ENCODE measurements around the gene DLG2.
"Not testable (repeated sequence)": the region's sequence is repeated elsewhere in the genome, so short reads cannot be mapped to it uniquely, and the experiment has no call there.

Gene DLG2

DNA sequence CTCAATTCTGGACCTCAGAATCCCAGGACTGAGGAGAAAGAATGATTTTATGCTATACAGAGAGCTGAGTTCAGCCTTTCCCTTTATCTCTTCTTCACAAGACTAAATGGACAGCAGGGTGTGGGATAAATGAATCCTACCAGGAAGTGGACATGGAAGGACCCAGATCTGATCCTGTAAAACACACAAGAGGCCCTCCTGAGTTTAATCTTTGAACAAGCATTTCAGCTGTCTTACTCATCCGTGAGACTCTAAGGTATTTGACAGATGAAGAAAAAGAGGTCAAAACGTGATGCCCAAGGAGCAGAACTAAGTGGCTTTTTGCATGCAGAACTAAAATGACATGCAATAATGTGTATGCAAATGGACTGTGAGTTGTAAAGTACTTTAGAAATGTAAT, 511.3 kb downstream of the DLG2 start:
- Histone ChIP-seq H3K4me3 (ENCODE audit: insufficient read depth, low read depth, low read length) (no peak overlapping the region), H3K9me3 (ENCODE audit: control insufficient read depth, low read length) (no peaks in the 10 kb centered on the region), H3K36me3 (ENCODE audit: control insufficient read depth, insufficient read depth, low read length) (no peaks in the 10 kb centered on the region), H3K4me1 (ENCODE audit: control insufficient read depth, insufficient read depth, low read length) (no peaks in the 10 kb centered on the region), H3K27ac (ENCODE audit: insufficient read depth, low read depth, low read length, poor library complexity, severe bottlenecking) (no peak overlapping the region), H3K27me3 (ENCODE audit: control insufficient read depth, insufficient read depth, low read length, poor library complexity, severe bottlenecking) (no peaks in the 10 kb centered on the region)
- 83 to 87% methylated on average over 2 of the region's 2 CpGs for WGBS, 2 experiments

DNA sequence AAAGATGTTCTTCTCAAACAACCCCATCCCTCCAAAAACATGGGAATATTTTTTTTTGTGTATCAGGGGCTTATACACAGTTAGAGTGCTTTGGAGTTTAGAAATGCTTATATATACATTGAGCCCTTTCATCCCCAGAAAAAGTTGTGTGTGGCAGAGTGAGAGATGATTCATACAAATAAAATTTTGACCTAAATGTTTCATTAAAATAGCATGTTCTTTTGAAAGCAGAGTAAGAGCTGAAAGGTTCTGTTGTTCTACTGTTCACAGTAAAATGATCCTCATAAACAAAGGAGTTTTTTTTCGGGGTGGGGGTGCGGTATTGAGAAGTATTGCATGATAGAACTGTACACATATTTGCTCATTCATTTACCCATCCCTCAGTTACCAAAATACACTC, 512.4 kb downstream of the DLG2 start:
- H3K9me3 ChIP-seq (ENCODE audit: control insufficient read depth, low read length), result no peaks in the 10 kb centered on the region
- 80% methylated on average over 1 of the region's 2 CpGs; no CpG with 5 or more reads in 1 of the 2 experiments for WGBS, 2 experiments
- no peaks in the 10 kb centered on the region for H3K27me3 ChIP-seq (ENCODE audit: control insufficient read depth, insufficient read depth, low read length, poor library complexity, severe bottlenecking)
- H3K27ac ChIP-seq (ENCODE audit: insufficient read depth, low read depth, low read length, poor library complexity, severe bottlenecking), result no peak overlapping the region
- no peak overlapping the region for H3K4me3 ChIP-seq (ENCODE audit: insufficient read depth, low read depth, low read length)
- H3K4me1 ChIP-seq (ENCODE audit: control insufficient read depth, insufficient read depth, low read length), result no peaks in the 10 kb centered on the region
- no peaks in the 10 kb centered on the region for H3K36me3 ChIP-seq (ENCODE audit: control insufficient read depth, insufficient read depth, low read length)

DNA sequence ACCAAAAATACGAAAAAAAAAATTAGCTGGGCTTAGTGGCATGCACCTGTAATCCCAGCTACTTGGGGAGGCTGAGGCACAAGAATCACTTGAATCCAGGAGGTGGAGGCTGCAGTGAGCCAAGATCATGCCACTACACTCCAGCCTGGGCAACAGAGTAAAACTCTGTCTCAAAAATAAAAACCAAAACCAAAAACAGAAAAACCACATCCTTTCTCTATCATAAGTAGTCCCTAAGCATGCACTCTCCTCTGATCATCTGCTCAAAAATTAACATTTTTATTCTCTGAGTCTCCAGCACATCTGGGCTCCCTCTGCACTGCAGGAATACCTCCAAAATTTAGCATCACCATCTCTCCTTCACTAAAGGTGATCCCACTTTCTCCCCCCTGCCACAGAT, 516.9 kb downstream of the DLG2 start:
- H3K27ac ChIP-seq (ENCODE audit: insufficient read depth, low read depth, low read length, poor library complexity, severe bottlenecking); H3K4me1 ChIP-seq (ENCODE audit: control insufficient read depth, insufficient read depth, low read length); H3K36me3 ChIP-seq (ENCODE audit: control insufficient read depth, insufficient read depth, low read length); H3K27me3 ChIP-seq (ENCODE audit: control insufficient read depth, insufficient read depth, low read length, poor library complexity, severe bottlenecking); H3K4me3 ChIP-seq (ENCODE audit: insufficient read depth, low read depth, low read length); H3K9me3 ChIP-seq (ENCODE audit: control insufficient read depth, low read length): not testable (repeated sequence)
- WGBS, 2 experiments, result 92 to 100% methylated on average over 1 of the region's 1 CpG

DNA sequence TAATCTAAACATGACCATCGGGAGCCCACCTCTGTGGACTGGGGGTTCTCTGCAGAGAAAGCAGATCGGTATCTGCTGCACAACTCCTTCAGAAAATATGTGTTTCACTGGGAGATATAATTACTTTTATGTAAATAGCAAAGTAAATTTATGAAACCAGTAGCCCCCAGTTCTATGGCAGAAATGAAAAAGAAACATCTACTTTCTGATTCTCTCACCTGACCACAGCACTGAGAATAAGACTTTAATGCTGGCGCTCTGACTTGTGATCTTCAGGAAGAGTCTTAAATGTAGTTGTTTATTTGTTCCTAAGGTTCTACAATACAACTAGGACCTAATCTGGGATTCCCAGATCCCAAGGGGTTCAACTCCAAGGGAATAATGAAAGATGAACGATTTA, 518.0 kb downstream of the DLG2 start:
- no peak overlapping the region for H3K27ac ChIP-seq (ENCODE audit: insufficient read depth, low read depth, low read length, poor library complexity, severe bottlenecking)
- no peaks in the 10 kb centered on the region for H3K4me1 ChIP-seq (ENCODE audit: control insufficient read depth, insufficient read depth, low read length)
- H3K27me3 ChIP-seq (ENCODE audit: control insufficient read depth, insufficient read depth, low read length, poor library complexity, severe bottlenecking), result no peaks in the 10 kb centered on the region
- 89 to 92% methylated on average over 1 to 4 of the region's 4 CpGs for WGBS, 2 experiments
- H3K36me3 ChIP-seq (ENCODE audit: control insufficient read depth, insufficient read depth, low read length), result no peaks in the 10 kb centered on the region
- H3K9me3 ChIP-seq (ENCODE audit: control insufficient read depth, low read length), result no peaks in the 10 kb centered on the region
- no peak overlapping the region for H3K4me3 ChIP-seq (ENCODE audit: insufficient read depth, low read depth, low read length)

DNA sequence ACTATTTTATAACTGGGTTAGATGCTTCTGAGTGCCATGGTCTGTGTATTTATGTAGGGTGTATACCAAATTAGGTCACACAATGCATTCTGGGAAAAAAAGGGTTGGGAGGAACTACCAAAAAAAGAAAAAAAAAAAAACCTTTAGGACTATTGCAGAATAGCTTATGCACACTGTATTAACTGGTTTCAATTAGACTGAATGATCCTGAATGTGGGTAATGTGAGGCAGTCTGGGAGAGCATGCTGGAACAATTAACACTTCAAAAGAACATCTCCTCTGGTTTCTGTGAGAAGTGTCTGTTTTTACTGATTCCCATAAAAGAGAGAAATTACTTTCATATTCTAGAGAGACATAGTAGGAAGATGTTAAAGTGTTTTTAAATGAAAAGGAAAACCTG, 521.3 kb downstream of the DLG2 start:
- Histone ChIP-seq H3K4me3 (ENCODE audit: insufficient read depth, low read depth, low read length) (no peak overlapping the region), H3K27ac (ENCODE audit: insufficient read depth, low read depth, low read length, poor library complexity, severe bottlenecking) (no peak overlapping the region), H3K9me3 (ENCODE audit: control insufficient read depth, low read length) (no peaks in the 10 kb centered on the region), H3K36me3 (ENCODE audit: control insufficient read depth, insufficient read depth, low read length) (no peaks in the 10 kb centered on the region), H3K27me3 (ENCODE audit: control insufficient read depth, insufficient read depth, low read length, poor library complexity, severe bottlenecking) (no peaks in the 10 kb centered on the region), H3K4me1 (ENCODE audit: control insufficient read depth, insufficient read depth, low read length) (no peaks in the 10 kb centered on the region)

DNA sequence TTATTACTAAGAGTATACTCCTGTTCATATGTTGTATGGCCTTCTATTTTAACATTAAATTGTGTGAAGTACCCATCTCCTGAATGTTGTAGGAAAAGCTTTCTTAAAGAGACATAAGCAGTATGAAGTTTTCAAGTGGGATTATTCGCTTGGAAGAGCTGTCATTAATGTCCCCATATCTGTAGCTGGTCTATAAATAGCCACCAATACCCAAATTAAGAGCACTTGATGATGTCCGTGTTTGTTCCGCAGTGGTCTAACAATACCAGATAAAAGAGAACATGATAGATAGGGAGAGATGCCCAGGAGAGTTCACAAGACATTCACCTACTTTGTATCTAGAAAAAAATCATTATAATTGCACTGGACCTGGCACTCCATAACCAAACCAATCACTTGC, 527.6 kb downstream of the DLG2 start:
- no peaks in the 10 kb centered on the region for H3K36me3 ChIP-seq (ENCODE audit: control insufficient read depth, insufficient read depth, low read length)
- no peak overlapping the region for H3K27ac ChIP-seq (ENCODE audit: insufficient read depth, low read depth, low read length, poor library complexity, severe bottlenecking)
- no peaks in the 10 kb centered on the region for H3K27me3 ChIP-seq (ENCODE audit: control insufficient read depth, insufficient read depth, low read length, poor library complexity, severe bottlenecking)
- no peaks in the 10 kb centered on the region for H3K9me3 ChIP-seq (ENCODE audit: control insufficient read depth, low read length)
- no peaks in the 10 kb centered on the region for H3K4me1 ChIP-seq (ENCODE audit: control insufficient read depth, insufficient read depth, low read length)
- H3K4me3 ChIP-seq (ENCODE audit: insufficient read depth, low read depth, low read length), result no peak overlapping the region
- 94 to 100% methylated on average over 3 of the region's 3 CpGs for WGBS, 2 experiments

DNA sequence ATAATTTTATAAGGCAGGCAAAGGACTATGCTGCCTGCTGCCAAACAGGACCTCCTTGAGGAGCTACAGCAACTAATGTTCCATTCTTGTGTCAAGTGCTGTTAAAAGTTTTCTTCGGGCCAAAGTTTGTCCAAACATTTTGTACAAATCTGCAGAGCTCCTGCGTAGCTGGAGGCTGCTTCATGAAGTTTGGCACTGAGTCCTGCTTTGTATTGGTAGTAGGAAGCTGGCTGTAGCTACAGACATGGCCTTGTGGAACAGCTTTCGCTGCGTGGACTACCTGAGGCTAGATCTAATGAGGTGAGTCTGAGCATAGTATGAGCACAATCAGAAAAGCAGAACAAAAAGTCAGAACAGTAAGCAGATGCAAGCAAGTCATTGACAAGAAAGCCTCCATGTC, 528.1 kb downstream of the DLG2 start:
- H3K27ac ChIP-seq (ENCODE audit: insufficient read depth, low read depth, low read length, poor library complexity, severe bottlenecking), result no peak overlapping the region
- H3K4me3 ChIP-seq (ENCODE audit: insufficient read depth, low read depth, low read length), result no peak overlapping the region
- H3K4me1 ChIP-seq (ENCODE audit: control insufficient read depth, insufficient read depth, low read length), result no peaks in the 10 kb centered on the region
- WGBS, 2 experiments, result 81 to 84% methylated on average over 4 of the region's 4 CpGs
- no peaks in the 10 kb centered on the region for H3K27me3 ChIP-seq (ENCODE audit: control insufficient read depth, insufficient read depth, low read length, poor library complexity, severe bottlenecking)
- H3K9me3 ChIP-seq (ENCODE audit: control insufficient read depth, low read length), result no peaks in the 10 kb centered on the region
- no peaks in the 10 kb centered on the region for H3K36me3 ChIP-seq (ENCODE audit: control insufficient read depth, insufficient read depth, low read length)

DNA sequence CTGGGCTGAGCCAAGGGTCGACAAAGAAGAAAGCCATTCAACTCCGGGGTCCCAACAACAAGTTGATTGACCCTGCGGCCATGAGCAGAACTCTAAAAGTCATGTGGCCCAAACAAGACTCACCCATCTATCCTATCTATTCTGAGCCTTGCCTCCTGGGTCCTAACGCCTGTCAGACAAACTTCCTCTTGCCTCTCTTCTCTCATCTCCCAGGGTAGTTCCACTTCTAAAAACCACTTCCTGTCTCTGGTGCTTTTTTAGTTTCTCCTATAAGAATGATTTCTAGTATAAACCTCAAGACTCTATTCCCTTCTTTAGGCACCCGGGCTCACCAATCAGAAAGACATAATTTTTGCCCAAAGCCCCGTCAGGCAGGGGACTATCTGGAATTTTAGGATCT, 530.2 kb downstream of the DLG2 start:
- H3K36me3 ChIP-seq (ENCODE audit: control insufficient read depth, insufficient read depth, low read length), result no peaks in the 10 kb centered on the region
- H3K4me3 ChIP-seq (ENCODE audit: insufficient read depth, low read depth, low read length), result no peak overlapping the region
- no peaks in the 10 kb centered on the region for H3K4me1 ChIP-seq (ENCODE audit: control insufficient read depth, insufficient read depth, low read length)
- no peaks in the 10 kb centered on the region for H3K9me3 ChIP-seq (ENCODE audit: control insufficient read depth, low read length)
- H3K27me3 ChIP-seq (ENCODE audit: control insufficient read depth, insufficient read depth, low read length, poor library complexity, severe bottlenecking), result no peaks in the 10 kb centered on the region
- H3K27ac ChIP-seq (ENCODE audit: insufficient read depth, low read depth, low read length, poor library complexity, severe bottlenecking), result no peak overlapping the region
- 93% methylated on average over 6 of the region's 6 CpGs for WGBS, 2 experiments

DNA sequence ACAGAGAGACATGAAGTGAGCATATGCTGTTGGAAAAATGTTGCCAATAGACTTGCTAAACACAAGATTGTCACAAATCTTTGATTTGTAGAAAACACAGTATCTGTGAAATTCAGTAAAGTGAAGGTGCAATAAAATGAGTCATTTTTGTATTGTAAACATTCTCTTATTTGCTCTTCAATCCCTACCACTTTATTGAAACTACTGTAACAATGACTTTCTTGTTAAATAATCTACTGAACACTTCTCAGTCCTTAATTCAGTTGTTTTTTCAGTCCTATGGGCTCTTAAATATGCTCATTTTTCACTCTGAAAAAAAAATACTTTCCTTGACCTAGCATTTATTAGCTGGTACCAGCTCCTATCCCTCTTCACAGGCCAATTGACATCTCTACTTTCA, 531.9 kb downstream of the DLG2 start:
- H3K4me1 ChIP-seq (ENCODE audit: control insufficient read depth, insufficient read depth, low read length), result no peaks in the 10 kb centered on the region
- H3K36me3 ChIP-seq (ENCODE audit: control insufficient read depth, insufficient read depth, low read length), result no peaks in the 10 kb centered on the region
- H3K27ac ChIP-seq (ENCODE audit: insufficient read depth, low read depth, low read length, poor library complexity, severe bottlenecking), result no peak overlapping the region
- no peaks in the 10 kb centered on the region for H3K9me3 ChIP-seq (ENCODE audit: control insufficient read depth, low read length)
- no peak overlapping the region for H3K4me3 ChIP-seq (ENCODE audit: insufficient read depth, low read depth, low read length)
- no peaks in the 10 kb centered on the region for H3K27me3 ChIP-seq (ENCODE audit: control insufficient read depth, insufficient read depth, low read length, poor library complexity, severe bottlenecking)

DNA sequence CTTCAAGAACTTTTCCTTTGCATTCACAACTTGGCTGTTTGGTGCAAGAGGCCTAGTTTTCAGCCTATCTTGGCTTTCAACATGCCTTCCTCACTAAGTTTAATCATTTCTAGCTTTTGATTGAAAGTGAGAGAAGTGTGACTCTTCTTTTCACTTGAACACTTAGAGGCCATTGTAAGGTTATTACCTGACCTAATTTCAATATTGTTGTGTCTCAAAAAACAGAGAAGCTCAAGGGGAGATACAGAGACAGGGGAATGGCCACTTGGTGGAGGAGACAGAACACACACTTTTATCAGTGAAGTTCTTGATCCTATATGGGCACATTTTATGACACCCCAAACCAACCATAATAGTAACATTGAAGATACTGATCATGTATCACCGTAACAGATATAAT, 532.3 kb downstream of the DLG2 start:
- H3K27me3 ChIP-seq (ENCODE audit: control insufficient read depth, insufficient read depth, low read length, poor library complexity, severe bottlenecking), result no peaks in the 10 kb centered on the region
- H3K9me3 ChIP-seq (ENCODE audit: control insufficient read depth, low read length), result no peaks in the 10 kb centered on the region
- whole genome bisulfite sequencing, 2 experiments, result no CpG with 5 or more reads among the region's 1 CpG
- no peaks in the 10 kb centered on the region for H3K4me1 ChIP-seq (ENCODE audit: control insufficient read depth, insufficient read depth, low read length)
- no peak overlapping the region for H3K4me3 ChIP-seq (ENCODE audit: insufficient read depth, low read depth, low read length)
- no peaks in the 10 kb centered on the region for H3K36me3 ChIP-seq (ENCODE audit: control insufficient read depth, insufficient read depth, low read length)
- H3K27ac ChIP-seq (ENCODE audit: insufficient read depth, low read depth, low read length, poor library complexity, severe bottlenecking), result no peak overlapping the region

DNA sequence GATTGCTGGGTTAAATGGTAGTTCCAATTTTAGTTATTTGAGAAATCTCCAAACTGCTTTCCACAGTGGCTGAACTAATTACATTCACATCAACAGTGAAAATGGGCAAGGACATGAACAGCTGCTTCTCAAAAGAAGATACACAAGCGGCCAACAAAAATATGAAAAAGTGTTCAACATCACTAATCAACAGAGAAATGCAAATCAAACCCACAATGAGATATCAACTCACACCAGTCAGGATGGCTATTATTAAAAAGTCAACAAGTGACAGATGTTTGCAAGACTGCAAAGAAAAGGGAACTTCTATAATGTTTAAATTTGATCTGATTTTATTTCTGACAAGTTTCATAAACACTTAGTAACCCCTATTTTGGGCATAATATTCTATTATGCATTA, 537.5 kb downstream of the DLG2 start:
- Histone ChIP-seq H3K36me3 (ENCODE audit: control insufficient read depth, insufficient read depth, low read length) (no peaks in the 10 kb centered on the region), H3K4me1 (ENCODE audit: control insufficient read depth, insufficient read depth, low read length) (no peaks in the 10 kb centered on the region), H3K27me3 (ENCODE audit: control insufficient read depth, insufficient read depth, low read length, poor library complexity, severe bottlenecking) (no peaks in the 10 kb centered on the region), H3K4me3 (ENCODE audit: insufficient read depth, low read depth, low read length) (no peak overlapping the region), H3K9me3 (ENCODE audit: control insufficient read depth, low read length) (no peaks in the 10 kb centered on the region), H3K27ac (ENCODE audit: insufficient read depth, low read depth, low read length, poor library complexity, severe bottlenecking) (no peak overlapping the region)
- WGBS, 2 experiments, result 90 to 100% methylated on average over 1 of the region's 1 CpG
